HL-60 (cell line): ENCODE results near the gene ZBTB21.
A peak's percentile ranks its signal among the peaks of the same experiment; 100 is the strongest.

ENCODE experiments used
- DNase-seq, 2 experiments: peaks; one replicate each; pipeline ENCODE4 v3.0.0-alpha.2; 2010 to 2020; ENCODE audit warnings: low read depth in 1 of 2, low spot score in 1 of 2
- H3K27ac ChIP-seq: fragments of 250-450 bp; sonication (Bioruptor Pico); replicated peaks from 2 replicates; pipeline ENCODE4 v1.5.1; 2020; ENCODE audit warnings: mild to moderate bottlenecking, moderate library complexity
- H3K27me3 ChIP-seq: fragments of 250-450 bp; sonication (Bioruptor Pico); 2 replicates; pipeline ENCODE4 v1.5.1; 2021; ENCODE audit warnings: mild to moderate bottlenecking, moderate library complexity; ENCODE audit not compliant: insufficient read depth, poor library complexity, severe bottlenecking
- H3K4me3 ChIP-seq: replicated peaks from 2 replicates; pipeline ENCODE4 v1.5.1; 2011; ENCODE audit warnings: mild to moderate bottlenecking, control low read depth, low read length; ENCODE audit not compliant: insufficient read depth
- GABPA ChIP-seq: IDR thresholded peaks from 2 replicates; pipeline ENCODE4 v1.6.1; 2012; ENCODE audit warnings: low read depth
- POLR2AphosphoS5 ChIP-seq: IDR thresholded peaks from 2 replicates; pipeline ENCODE4 v1.6.1; 2012; ENCODE audit warnings: low read depth
- SPI1 ChIP-seq: IDR thresholded peaks from 2 replicates; pipeline ENCODE4 v1.6.1; 2012; ENCODE audit warnings: low read depth, mild to moderate bottlenecking, borderline replicate concordance
- TF ChIP-seq, protein P1 (sequence below): IDR thresholded peaks from one replicate; pipeline ENCODE4 v1.5.1; 2011; ENCODE audit warnings: low read length, control low read depth, inconsistent platforms; ENCODE audit not compliant: insufficient read depth
- TF ChIP-seq, protein P2 (sequence below): IDR thresholded peaks from 2 replicates; pipeline ENCODE4 v1.6.1; 2012; ENCODE audit warnings: low read depth; ENCODE audit not compliant: insufficient replicate concordance

The ZBTB21 gene

GRCh38 chr21:41955516-41955915 is 54.6 kb downstream of the ZBTB21 start:
- no peak overlapping the region for H3K27ac ChIP-seq
- no peak for DNase-seq
- no peak for TF ChIP-seq POLR2AphosphoS5
- no peaks in the 10 kb centered on the region for H3K27me3 ChIP-seq
- no peak overlapping the region for H3K4me3 ChIP-seq

GRCh38 chr21:41954654-41955499 is 55.3 kb downstream of the ZBTB21 start:
- H3K27ac ChIP-seq: no peak overlapping the region
- TF ChIP-seq, protein P1, sequence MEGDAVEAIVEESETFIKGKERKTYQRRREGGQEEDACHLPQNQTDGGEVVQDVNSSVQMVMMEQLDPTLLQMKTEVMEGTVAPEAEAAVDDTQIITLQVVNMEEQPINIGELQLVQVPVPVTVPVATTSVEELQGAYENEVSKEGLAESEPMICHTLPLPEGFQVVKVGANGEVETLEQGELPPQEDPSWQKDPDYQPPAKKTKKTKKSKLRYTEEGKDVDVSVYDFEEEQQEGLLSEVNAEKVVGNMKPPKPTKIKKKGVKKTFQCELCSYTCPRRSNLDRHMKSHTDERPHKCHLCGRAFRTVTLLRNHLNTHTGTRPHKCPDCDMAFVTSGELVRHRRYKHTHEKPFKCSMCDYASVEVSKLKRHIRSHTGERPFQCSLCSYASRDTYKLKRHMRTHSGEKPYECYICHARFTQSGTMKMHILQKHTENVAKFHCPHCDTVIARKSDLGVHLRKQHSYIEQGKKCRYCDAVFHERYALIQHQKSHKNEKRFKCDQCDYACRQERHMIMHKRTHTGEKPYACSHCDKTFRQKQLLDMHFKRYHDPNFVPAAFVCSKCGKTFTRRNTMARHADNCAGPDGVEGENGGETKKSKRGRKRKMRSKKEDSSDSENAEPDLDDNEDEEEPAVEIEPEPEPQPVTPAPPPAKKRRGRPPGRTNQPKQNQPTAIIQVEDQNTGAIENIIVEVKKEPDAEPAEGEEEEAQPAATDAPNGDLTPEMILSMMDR: no peak
- TF ChIP-seq, protein P2, sequence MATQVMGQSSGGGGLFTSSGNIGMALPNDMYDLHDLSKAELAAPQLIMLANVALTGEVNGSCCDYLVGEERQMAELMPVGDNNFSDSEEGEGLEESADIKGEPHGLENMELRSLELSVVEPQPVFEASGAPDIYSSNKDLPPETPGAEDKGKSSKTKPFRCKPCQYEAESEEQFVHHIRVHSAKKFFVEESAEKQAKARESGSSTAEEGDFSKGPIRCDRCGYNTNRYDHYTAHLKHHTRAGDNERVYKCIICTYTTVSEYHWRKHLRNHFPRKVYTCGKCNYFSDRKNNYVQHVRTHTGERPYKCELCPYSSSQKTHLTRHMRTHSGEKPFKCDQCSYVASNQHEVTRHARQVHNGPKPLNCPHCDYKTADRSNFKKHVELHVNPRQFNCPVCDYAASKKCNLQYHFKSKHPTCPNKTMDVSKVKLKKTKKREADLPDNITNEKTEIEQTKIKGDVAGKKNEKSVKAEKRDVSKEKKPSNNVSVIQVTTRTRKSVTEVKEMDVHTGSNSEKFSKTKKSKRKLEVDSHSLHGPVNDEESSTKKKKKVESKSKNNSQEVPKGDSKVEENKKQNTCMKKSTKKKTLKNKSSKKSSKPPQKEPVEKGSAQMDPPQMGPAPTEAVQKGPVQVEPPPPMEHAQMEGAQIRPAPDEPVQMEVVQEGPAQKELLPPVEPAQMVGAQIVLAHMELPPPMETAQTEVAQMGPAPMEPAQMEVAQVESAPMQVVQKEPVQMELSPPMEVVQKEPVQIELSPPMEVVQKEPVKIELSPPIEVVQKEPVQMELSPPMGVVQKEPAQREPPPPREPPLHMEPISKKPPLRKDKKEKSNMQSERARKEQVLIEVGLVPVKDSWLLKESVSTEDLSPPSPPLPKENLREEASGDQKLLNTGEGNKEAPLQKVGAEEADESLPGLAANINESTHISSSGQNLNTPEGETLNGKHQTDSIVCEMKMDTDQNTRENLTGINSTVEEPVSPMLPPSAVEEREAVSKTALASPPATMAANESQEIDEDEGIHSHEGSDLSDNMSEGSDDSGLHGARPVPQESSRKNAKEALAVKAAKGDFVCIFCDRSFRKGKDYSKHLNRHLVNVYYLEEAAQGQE: no peak
- no peak for TF ChIP-seq POLR2AphosphoS5
- TF ChIP-seq GABPA: no peak
- TF ChIP-seq SPI1: no peak
- H3K27me3 ChIP-seq: no peaks in the 10 kb centered on the region
- H3K4me3 ChIP-seq: no peak overlapping the region
- DNase-seq: no peak

GRCh38 chr21:41953831-41954653 is 56.1 kb downstream of the ZBTB21 start, which contains the start of gene C2CD2:
C2CD2 (minus strand) TSS chr21:41954018; CDS start chr21:41953648, 370 bp downstream.
- H3K27ac ChIP-seq: peak within 1 kb of the TSS; percentile 33
- H3K4me3 ChIP-seq: peak within 1 kb of the TSS; percentile 50
- TF ChIP-seq GABPA: no peak
- TF ChIP-seq POLR2AphosphoS5: no peak
- TF ChIP-seq, protein P2: no peak
- TF ChIP-seq, protein P1: no peak
- TF ChIP-seq SPI1: no peak
- DNase-seq: peak; percentile 43 to 52
- no peaks in the 10 kb centered on the region for H3K27me3 ChIP-seq

DNA sequence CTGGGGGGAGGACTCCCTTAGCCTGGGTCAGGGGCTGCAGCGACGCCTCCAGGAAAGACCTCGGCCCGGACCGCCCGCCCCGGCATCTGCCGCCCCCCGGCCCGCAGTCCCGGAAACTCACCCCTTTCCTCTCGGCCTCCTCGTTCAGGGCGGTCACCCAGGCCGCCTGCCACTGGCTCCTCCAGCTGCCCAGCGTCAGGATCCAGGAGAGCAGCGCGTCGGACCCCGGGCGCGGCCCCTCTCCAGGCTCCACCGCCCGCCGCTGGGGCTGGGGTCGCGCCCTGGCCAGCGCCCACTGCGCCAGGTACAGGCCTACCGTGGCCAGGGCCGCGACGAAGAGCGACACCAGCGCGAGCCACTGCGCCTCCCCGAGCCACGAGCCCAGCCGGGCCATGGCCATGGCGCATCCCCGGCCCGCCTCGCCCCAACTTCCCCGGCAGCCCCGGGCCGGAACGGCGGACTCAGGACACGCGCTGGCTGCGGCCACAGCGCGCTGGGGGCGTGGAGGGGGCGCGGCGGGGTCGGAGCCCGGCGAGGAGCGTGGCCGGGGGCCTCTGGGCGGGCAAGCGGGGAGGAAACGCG is 56.8 kb downstream of the ZBTB21 start:
- Histone ChIP-seq H3K4me3 (peak overlapping the region; percentile 50), H3K27me3 (no peaks in the 10 kb centered on the region), H3K27ac (peak overlapping the region; percentile 31)
- no peak for DNase-seq
- TF ChIP-seq, protein P2: no peak
- TF ChIP-seq, protein P1: no peak
- TF ChIP-seq GABPA (no peak), SPI1 (no peak), POLR2AphosphoS5 (no peak)
